GM19328 (cell line): ENCODE results near the gene C10orf143.
"Not testable (repeated sequence)": the region's sequence is repeated elsewhere in the genome, so short reads cannot be mapped to it uniquely, and the experiment has no call there.

Experiments used
- ATAC-seq: cut with Tn5 transposase; IDR thresholded peaks from one replicate; pipeline ENCODE4 v1.9.1; 2021; ENCODE audit warnings: mild to moderate bottlenecking, moderate library complexity; ENCODE audit not compliant: unreplicated experiment

Gene C10orf143

GRCh38 chr10:130111852-130112180 lies 1.2 kb upstream of the C10orf143 start:
- ATAC-seq: no peak

- peak; percentile 85 for ATAC-seq
These were observed 652 bp upstream of the C10orf143 start for GRCh38 chr10:130111113-130111851.

- no peak for ATAC-seq
These were observed 809 bp downstream of the C10orf143 start for GRCh38 chr10:130109796-130110245.

GRCh38 chr10:130108934-130109604 lies 1.6 kb downstream of the C10orf143 start:
- ATAC-seq: no peak

GRCh38 chr10:130108146-130108545 lies 2.5 kb downstream of the C10orf143 start:
- ATAC-seq: not testable (repeated sequence)

- ATAC-seq: no peak
These were observed 4.9 kb downstream of the C10orf143 start for GRCh38 chr10:130105724-130106123.

- ATAC-seq: no peak
These were observed 11.3 kb downstream of the C10orf143 start for GRCh38 chr10:130099344-130099743.

- ATAC-seq: not testable (repeated sequence)
These were observed 20.1 kb downstream of the C10orf143 start for GRCh38 chr10:130090565-130090964.

- no peak for ATAC-seq
These were observed 30.2 kb downstream of the C10orf143 start for GRCh38 chr10:130080461-130080814.

GRCh38 chr10:130079614-130080460 lies 30.8 kb downstream of the C10orf143 start:
- no peak for ATAC-seq

- ATAC-seq: no peak
These were observed 32.5 kb downstream of the C10orf143 start for GRCh38 chr10:130078120-130078519.

- ATAC-seq: no peak
These were observed 33.9 kb downstream of the C10orf143 start for GRCh38 chr10:130076681-130077080.

GRCh38 chr10:130074639-130075038 lies 36.0 kb downstream of the C10orf143 start:
- ATAC-seq: no peak

- ATAC-seq: no peak
These were observed 36.7 kb downstream of the C10orf143 start for GRCh38 chr10:130073912-130074311.

GRCh38 chr10:130072247-130072646 lies 38.4 kb downstream of the C10orf143 start:
- no peak for ATAC-seq

- ATAC-seq: no peak
These were observed 42.7 kb downstream of the C10orf143 start for GRCh38 chr10:130067893-130068292.

GRCh38 chr10:130066743-130067142 lies 43.9 kb downstream of the C10orf143 start:
- ATAC-seq: no peak

- no peak for ATAC-seq
These were observed 45.4 kb downstream of the C10orf143 start for GRCh38 chr10:130065251-130065650.

GRCh38 chr10:130064783-130065182 lies 45.8 kb downstream of the C10orf143 start:
- ATAC-seq: no peak

GRCh38 chr10:130062976-130063375 lies 47.7 kb downstream of the C10orf143 start:
- no peak for ATAC-seq

GRCh38 chr10:130062201-130062600 lies 48.4 kb downstream of the C10orf143 start:
- no peak for ATAC-seq

GRCh38 chr10:130061760-130062159 lies 48.9 kb downstream of the C10orf143 start:
- no peak for ATAC-seq
